Neural crest cell (in vitro differentiated cells): ENCODE data around the gene PCBD1. TPM values are rescaled to one million over a fixed set of nuclear protein-coding genes. Genes with fewer than 3 reads are reported as not detected.
A peak's percentile ranks its signal among the peaks of the same experiment; 100 is the strongest.

ENCODE experiments used
- DNase-seq: peaks from one replicate; pipeline ENCODE4 v3.0.0; 2021; ENCODE audit warnings: low read depth, mixed read lengths, low spot score
- H3K27ac Mint-ChIP-seq: one replicate; pipeline ENCODE4 v1.8.0; 2021; ENCODE audit warnings: mild to moderate bottlenecking, mixed read lengths; ENCODE audit not compliant: unreplicated experiment
- H3K27me3 Mint-ChIP-seq: 2 replicates; pipeline ENCODE4 v1.8.0; 2021; ENCODE audit warnings: low read depth, mild to moderate bottlenecking, mixed read lengths
- H3K36me3 Mint-ChIP-seq: 2 replicates; pipeline ENCODE4 v1.8.0; 2021; ENCODE audit warnings: low read depth, mild to moderate bottlenecking, mixed read lengths
- H3K4me1 Mint-ChIP-seq: 2 replicates; pipeline ENCODE4 v1.8.0; 2021; ENCODE audit warnings: mixed read lengths
- H3K4me3 Mint-ChIP-seq: one replicate; pipeline ENCODE4 v1.8.0; 2021; ENCODE audit warnings: mild to moderate bottlenecking, mixed read lengths
- H3K9me3 Mint-ChIP-seq: 2 replicates; pipeline ENCODE4 v1.8.0; 2021; ENCODE audit warnings: mixed read lengths
- CTCF ChIP-seq: fragments of 200-600 bp; sonication (generic); conservative IDR thresholded peaks from 2 replicates; pipeline ENCODE4 v1.5.0; 2021; ENCODE audit warnings: antibody characterized with exemption, mild to moderate bottlenecking
- total RNA-seq: library from RNA; stranded (reverse); gene quantifications from 2 replicates; pipeline ENCODE4 v1.2.1, GENCODE V29; 2021

PCBD1 gene
- total RNA-seq, 1 donor from 2014 or later, result 38.3 TPM

- Mint-ChIP-seq H3K4me1 (no peaks in the 10 kb centered on the region), H3K4me3 (no peak overlapping the region), H3K27ac (no peak overlapping the region), H3K27me3 (peaks cover 5% of the 10 kb centered on the region), H3K9me3 (no peaks in the 10 kb centered on the region), H3K36me3 (no peaks in the 10 kb centered on the region)
- no peak for TF ChIP-seq CTCF
- DNase-seq, result no peak
Observed at GRCh38 chr10:70927189-70927943, 39.0 kb upstream of the PCBD1 start.

- Mint-ChIP-seq H3K4me3 (no peak overlapping the region), H3K36me3 (no peaks in the 10 kb centered on the region), H3K4me1 (no peaks in the 10 kb centered on the region), H3K27me3 (peaks cover 9% of the 10 kb centered on the region), H3K9me3 (no peaks in the 10 kb centered on the region), H3K27ac (no peak overlapping the region)
- no peak for DNase-seq
- TF ChIP-seq CTCF, result no peak
Observed at GRCh38 chr10:70926226-70927000, 38.0 kb upstream of the PCBD1 start.

- peak; percentile 94 for TF ChIP-seq CTCF
- H3K9me3 Mint-ChIP-seq, result no peaks in the 10 kb centered on the region
- H3K36me3 Mint-ChIP-seq, result no peaks in the 10 kb centered on the region
- no peaks in the 10 kb centered on the region for H3K4me1 Mint-ChIP-seq
- DNase-seq, result peak; percentile 67
- H3K27me3 Mint-ChIP-seq, result peaks cover 9% of the 10 kb centered on the region
- no peak overlapping the region for H3K4me3 Mint-ChIP-seq
- H3K27ac Mint-ChIP-seq, result no peak overlapping the region
Observed at GRCh38 chr10:70925377-70926225, 37.2 kb upstream of the PCBD1 start.

- peaks cover 9% of the 10 kb centered on the region for H3K27me3 Mint-ChIP-seq
- no peak for DNase-seq
- no peak overlapping the region for H3K27ac Mint-ChIP-seq
Observed at GRCh38 chr10:70923696-70924095, 35.3 kb upstream of the PCBD1 start.

More at GRCh38 chr10:70923696-70924095, 35.3 kb upstream of the PCBD1 start:
- Mint-ChIP-seq H3K9me3 (no peaks in the 10 kb centered on the region), H3K4me1 (no peaks in the 10 kb centered on the region), H3K4me3 (no peak overlapping the region), H3K36me3 (no peaks in the 10 kb centered on the region)
- no peak for TF ChIP-seq CTCF
